ENCODE measurements around the gene CORO7. TPM values are rescaled to one million over a fixed set of nuclear protein-coding genes. Genes with fewer than 3 reads are reported as not detected.

Gene CORO7
- polyA plus RNA-seq, 1 of the 3 experiments (the other 2 are of a cell fraction) = 25.8 TPM

GRCh38 chr16:4404247-4404966 lies 12.0 kb downstream of the CORO7 start:
- POLR2A ChIA-PET = interaction anchor here (1.6 kb wide), 1 partner anchor 12 kb away, joined by 4 read pairs; no protein-coding TSS in a partner anchor
- TF ChIP-seq MAX (IDR thresholded peaks at IDR 0.05; ENCODE audit: low read depth) = no peak
- TF ChIP-seq JUND (IDR thresholded peaks at IDR 0.05) = no peak
- TF ChIP-seq IRF3 (IDR thresholded peaks at IDR 0.05; ENCODE audit: low read depth, low read length) = no peak
- TF ChIP-seq CTCF (IDR thresholded peaks at IDR 0.05) = peak; percentile 98
- TF ChIP-seq CHD2 (IDR thresholded peaks at IDR 0.05; ENCODE audit: low read length, partially characterized antibody) = no peak
- no peak for TF ChIP-seq MXI1 (IDR thresholded peaks at IDR 0.05; ENCODE audit: low read depth, low read length)
- no peak for TF ChIP-seq ELF1 (IDR thresholded peaks at IDR 0.05)
- no peak for TF ChIP-seq USF1 (IDR thresholded peaks at IDR 0.05; ENCODE audit: borderline replicate concordance, low read depth)
- no peak for TF ChIP-seq TAF1 (IDR thresholded peaks at IDR 0.05; ENCODE audit: borderline replicate concordance, low read depth, low read length)
- TF ChIP-seq SMC3 (IDR thresholded peaks at IDR 0.05; ENCODE audit: low read depth, low read length) = peak; percentile 34; the same call in 1 of the 2 replicates
- TF ChIP-seq PBX3 (IDR thresholded peaks at IDR 0.05) = no peak
- TF ChIP-seq NRF1 (IDR thresholded peaks at IDR 0.05; ENCODE audit: low read depth, low read length) = no peak
- TF ChIP-seq TEAD4 (IDR thresholded peaks at IDR 0.05; ENCODE audit: borderline replicate concordance, insufficient read depth) = no peak
- no peak for TF ChIP-seq TCF12 (IDR thresholded peaks at IDR 0.05)
- peak; percentile 42 for TF ChIP-seq RAD21 (IDR thresholded peaks at IDR 0.05; ENCODE audit: low read length)
- Histone ChIP-seq H3K9ac (no peak overlapping the region), H3K79me2 (ENCODE audit: insufficient read depth) (no peaks in the 10 kb centered on the region), H2AFZ (ENCODE audit: low read depth) (no peak overlapping the region), H4K20me1 (ENCODE audit: insufficient read depth) (no peaks in the 10 kb centered on the region), H3K4me3 (ENCODE audit: low read depth in 2 of 2, low read length in 1 of 2) (no peak overlapping the region; a peak in 1 of 4 replicates), H3K36me3 (replicated peaks in 1 of 2; ENCODE audit: control insufficient read depth in 1 of 2, insufficient read depth in 2 of 2, low read length in 1 of 2) (peaks cover 0 to 9% of the 10 kb centered on the region in 2 experiments), H3K4me2 (no peak overlapping the region), H3K9me2 (no peaks in the 10 kb centered on the region), H3F3A (replicated peaks; ENCODE audit: insufficient read depth) (peaks cover 3% of the 10 kb centered on the region), H3K9me3 (no peaks in the 10 kb centered on the region), H3K27me3 (ENCODE audit: insufficient read depth) (no peaks in the 10 kb centered on the region), H3K4me1 (ENCODE audit: control insufficient read depth in 1 of 2, insufficient read depth in 2 of 2, low read depth in 1 of 2, low read length in 1 of 2) (peaks cover 0 to 11% of the 10 kb centered on the region in 2 experiments; a peak in 1 of 4 replicates), H3K27ac (ENCODE audit: low read depth in 2 of 2, low read length in 1 of 2) (no peak overlapping the region)
- peak; percentile 80 for DNase-seq
- 76% methylated on average over 19 of the region's 20 CpGs for WGBS (ENCODE audit: low lambda C conversion rate)
- CTCF ChIA-PET = interaction anchor here (0.6 to 9.3 kb wide), 13 partner anchors 11 to 204 kb away, joined by 4 to 558 read pairs (median 26); partner anchors contain the start of genes CORO7, PAM16, TFAP4 and VASN

Measured in SK-N-SH (cell line).